Hepatocyte (in vitro differentiated cells): ENCODE data around the gene VPS13D. TPM values are rescaled to one million over a fixed set of nuclear protein-coding genes. Genes with fewer than 3 reads are reported as not detected.

ENCODE experiments used
- DNase-seq: peaks from one replicate; pipeline ENCODE4 v3.0.0-alpha.2; 2016; ENCODE audit warnings: low spot score
- H2AFZ ChIP-seq: fragments of 200-600 bp; sonication (generic); 2 replicates; pipeline ENCODE4 v1.6.0; 2016; ENCODE audit warnings: antibody characterized with exemption, mild to moderate bottlenecking
- H3K27ac ChIP-seq: fragments of 200-600 bp; sonication (generic); 2 replicates; pipeline ENCODE4 v1.5.1; 2016; ENCODE audit warnings: mild to moderate bottlenecking
- H3K27me3 ChIP-seq: fragments of 200-600 bp; sonication (generic); 2 replicates; pipeline ENCODE4 v1.6.1; 2016
- H3K36me3 ChIP-seq: fragments of 200-600 bp; sonication (generic); replicated peaks from 2 replicates; pipeline ENCODE4 v1.5.1; 2016; ENCODE audit warnings: low read depth; ENCODE audit not compliant: insufficient read depth
- H3K4me1 ChIP-seq: fragments of 200-600 bp; sonication (generic); 2 replicates; pipeline ENCODE4 v1.5.1; 2016; ENCODE audit warnings: mild to moderate bottlenecking, moderate library complexity; ENCODE audit not compliant: insufficient read depth
- H3K4me2 ChIP-seq: fragments of 200-600 bp; sonication (generic); 2 replicates; pipeline ENCODE4 v1.6.0; 2016
- H3K4me3 ChIP-seq: fragments of 200-600 bp; sonication (generic); 2 replicates; pipeline ENCODE4 v1.5.1; 2016; ENCODE audit warnings: mild to moderate bottlenecking
- H3K79me2 ChIP-seq: fragments of 200-600 bp; sonication (generic); 2 replicates; pipeline ENCODE4 v1.6.0; 2017; ENCODE audit warnings: mild to moderate bottlenecking
- H3K9me2 ChIP-seq: fragments of 200-600 bp; sonication (generic); replicated peaks from 2 replicates; pipeline ENCODE4 v1.6.0; 2017; ENCODE audit warnings: mild to moderate bottlenecking; ENCODE audit not compliant: insufficient read depth
- H3K9me3 ChIP-seq: fragments of 200-600 bp; sonication (generic); 2 replicates; pipeline ENCODE4 v1.5.1; 2016; ENCODE audit warnings: low read depth, mild to moderate bottlenecking
- H4K20me1 ChIP-seq: fragments of 200-600 bp; sonication (generic); 2 replicates; pipeline ENCODE4 v1.6.0; 2016; ENCODE audit warnings: mild to moderate bottlenecking; ENCODE audit not compliant: insufficient read depth, poor library complexity, severe bottlenecking
- EZH2 ChIP-seq: fragments of 200-600 bp; sonication (generic); IDR thresholded peaks from 2 replicates; pipeline ENCODE4 v1.6.1; 2016; ENCODE audit warnings: antibody characterized with exemption, mild to moderate bottlenecking, borderline replicate concordance
- EZH2phosphoT487 ChIP-seq: fragments of 200-600 bp; sonication (generic); IDR thresholded peaks from one replicate; pipeline ENCODE4 v1.6.1; 2018; ENCODE audit warnings: antibody characterized with exemption, mild to moderate bottlenecking, low read depth, moderate library complexity; ENCODE audit not compliant: unreplicated experiment, severe bottlenecking
- WGBS: methylation state at CpG from one replicate; pipeline ENCODE4 v1.1.6; 2016; ENCODE audit warnings: low lambda C conversion rate; ENCODE audit errors: missing lambda C conversion rate; 5-methylcytosine and 5-hydroxymethylcytosine counted together
- polyA plus RNA-seq: library from polyadenylated mRNA; unstranded; fragments of >200 nt; fragmentation: Nextera tagmentation; extraction: Ambion mirVana; gene quantifications from 2 replicates; pipeline ENCODE4 v1.2.1, GENCODE V29; 2016
- total RNA-seq: library from RNA; depleted of rRNA; stranded (reverse); fragments of >200 nt; gene quantifications from 2 replicates; pipeline ENCODE4 v1.2.3, GENCODE V29; 2014
- TF ChIP-seq, protein P1 (sequence below): fragments of 200-600 bp; sonication (generic); IDR thresholded peaks from 2 replicates; pipeline ENCODE4 v1.5.1; 2016; ENCODE audit warnings: antibody characterized with exemption, mild to moderate bottlenecking; ENCODE audit not compliant: poor library complexity

The VPS13D gene
- total and polyA plus RNA-seq, 2 experiments from 2014 or later: 7.3 to 32.2 TPM

DNA sequence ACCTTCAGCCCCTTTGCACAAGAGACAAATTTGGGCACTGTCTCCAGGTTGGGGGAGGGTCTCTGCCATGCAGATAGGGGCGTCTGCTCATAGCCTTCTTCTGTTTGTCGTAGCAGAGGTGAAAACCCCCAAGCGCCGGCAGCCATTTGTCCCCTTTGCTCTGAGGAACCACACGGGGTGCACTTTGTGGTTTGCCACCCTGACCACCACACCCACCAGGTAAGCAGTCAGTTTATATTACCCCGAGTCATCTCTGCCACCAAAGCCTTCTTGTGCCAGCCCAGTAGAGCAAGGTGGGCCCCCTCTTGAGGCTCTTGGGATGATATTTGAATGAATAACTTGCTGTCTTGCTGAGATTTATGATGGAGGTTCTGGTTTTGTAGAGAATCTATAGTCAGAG is 111.8 kb downstream of the VPS13D start:
- H3K36me3 ChIP-seq: no peaks in the 10 kb centered on the region
- H3K27ac ChIP-seq: no peak overlapping the region
- H3K27me3 ChIP-seq: no peaks in the 10 kb centered on the region
- no peak overlapping the region for H3K4me3 ChIP-seq
- no peaks in the 10 kb centered on the region for H3K9me3 ChIP-seq
- H3K9me2 ChIP-seq: no peaks in the 10 kb centered on the region
- TF ChIP-seq, protein P1, sequence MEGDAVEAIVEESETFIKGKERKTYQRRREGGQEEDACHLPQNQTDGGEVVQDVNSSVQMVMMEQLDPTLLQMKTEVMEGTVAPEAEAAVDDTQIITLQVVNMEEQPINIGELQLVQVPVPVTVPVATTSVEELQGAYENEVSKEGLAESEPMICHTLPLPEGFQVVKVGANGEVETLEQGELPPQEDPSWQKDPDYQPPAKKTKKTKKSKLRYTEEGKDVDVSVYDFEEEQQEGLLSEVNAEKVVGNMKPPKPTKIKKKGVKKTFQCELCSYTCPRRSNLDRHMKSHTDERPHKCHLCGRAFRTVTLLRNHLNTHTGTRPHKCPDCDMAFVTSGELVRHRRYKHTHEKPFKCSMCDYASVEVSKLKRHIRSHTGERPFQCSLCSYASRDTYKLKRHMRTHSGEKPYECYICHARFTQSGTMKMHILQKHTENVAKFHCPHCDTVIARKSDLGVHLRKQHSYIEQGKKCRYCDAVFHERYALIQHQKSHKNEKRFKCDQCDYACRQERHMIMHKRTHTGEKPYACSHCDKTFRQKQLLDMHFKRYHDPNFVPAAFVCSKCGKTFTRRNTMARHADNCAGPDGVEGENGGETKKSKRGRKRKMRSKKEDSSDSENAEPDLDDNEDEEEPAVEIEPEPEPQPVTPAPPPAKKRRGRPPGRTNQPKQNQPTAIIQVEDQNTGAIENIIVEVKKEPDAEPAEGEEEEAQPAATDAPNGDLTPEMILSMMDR: no peak
- TF ChIP-seq EZH2phosphoT487 (no peak), EZH2 (no peak)
- H3K4me1 ChIP-seq: peaks cover 26% of the 10 kb centered on the region
- 94% methylated on average over 6 of the region's 6 CpGs for WGBS
- H2AFZ ChIP-seq: no peak overlapping the region
- no peaks in the 10 kb centered on the region for H3K79me2 ChIP-seq
- no peak overlapping the region for H3K4me2 ChIP-seq
- no peak for DNase-seq
- no peaks in the 10 kb centered on the region for H4K20me1 ChIP-seq

DNA sequence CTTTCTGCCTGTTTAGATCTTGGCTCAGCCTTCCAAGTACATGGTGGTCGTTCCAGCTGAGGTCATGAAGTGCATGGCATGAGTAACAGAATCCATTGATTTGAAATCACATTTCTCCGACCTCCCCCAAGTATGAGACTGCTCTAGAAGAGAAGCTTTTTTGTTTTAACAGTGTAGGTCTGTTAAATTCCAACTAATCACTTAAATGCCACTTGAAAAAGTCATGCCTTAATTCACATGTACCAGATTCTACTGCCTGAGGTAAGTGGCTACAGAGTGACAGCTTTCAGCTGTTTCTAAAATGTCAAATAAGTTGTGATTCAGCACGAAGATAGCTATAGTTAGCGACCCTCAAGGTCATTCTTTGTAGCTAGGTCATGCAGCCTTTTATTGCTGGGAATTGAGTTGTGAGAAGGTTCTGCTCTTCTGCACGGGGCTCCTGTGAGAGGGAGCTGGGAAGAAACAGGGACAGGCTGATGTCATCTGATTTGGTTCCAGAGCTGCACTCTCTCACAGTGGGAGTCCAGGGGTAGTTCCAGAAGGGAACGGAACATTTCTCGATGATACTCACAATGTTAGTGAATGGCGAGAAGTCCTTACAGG is 112.7 kb downstream of the VPS13D start:
- H3K9me3 ChIP-seq: no peaks in the 10 kb centered on the region
- H3K4me2 ChIP-seq: no peak overlapping the region
- H4K20me1 ChIP-seq: no peaks in the 10 kb centered on the region
- H3K79me2 ChIP-seq: no peaks in the 10 kb centered on the region
- H3K4me1 ChIP-seq: peaks cover 26% of the 10 kb centered on the region
- WGBS: 73% methylated on average over 8 of the region's 8 CpGs
- TF ChIP-seq, protein P1: no peak
- TF ChIP-seq EZH2 (no peak), EZH2phosphoT487 (no peak)
- H3K27ac ChIP-seq: peak overlapping the region; percentile 3
- H3K4me3 ChIP-seq: no peak overlapping the region
- no peak overlapping the region for H2AFZ ChIP-seq
- no peaks in the 10 kb centered on the region for H3K27me3 ChIP-seq
- DNase-seq: no peak
- no peaks in the 10 kb centered on the region for H3K36me3 ChIP-seq
- no peaks in the 10 kb centered on the region for H3K9me2 ChIP-seq

DNA sequence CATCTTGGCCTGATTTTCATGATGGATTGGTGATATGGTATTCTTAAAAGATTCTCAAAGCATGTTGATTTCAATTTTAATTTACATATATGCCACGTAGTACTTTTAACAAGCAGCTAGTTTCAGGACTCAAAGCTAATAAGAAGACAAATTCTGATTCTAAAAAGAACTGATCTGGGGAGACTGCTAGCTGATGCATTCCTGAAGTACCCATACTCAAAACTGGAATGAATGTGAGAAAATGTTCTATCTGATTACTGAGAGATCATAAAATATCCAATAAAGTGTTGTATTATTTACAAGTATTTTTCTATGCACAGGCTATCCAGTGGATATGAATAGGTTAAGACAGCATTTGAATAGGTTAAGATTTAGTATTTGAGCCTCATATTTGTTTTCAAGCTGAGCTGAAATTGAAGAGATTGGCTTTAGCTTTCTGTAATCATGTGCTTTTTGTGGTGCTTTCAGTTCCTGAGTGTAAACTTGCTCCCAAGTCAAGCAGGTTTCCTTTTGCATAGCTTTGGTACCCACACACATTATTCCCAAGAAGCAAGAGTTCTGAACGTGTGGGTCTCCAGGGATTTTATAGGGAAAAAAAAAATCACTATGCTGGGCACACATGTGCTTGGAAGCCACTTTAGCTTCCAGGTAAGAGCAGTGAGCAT is 114.1 kb downstream of the VPS13D start:
- Histone ChIP-seq H3K4me3 (no peak overlapping the region), H2AFZ (no peak overlapping the region), H3K4me2 (no peak overlapping the region), H3K27me3 (no peaks in the 10 kb centered on the region), H3K9me2 (no peaks in the 10 kb centered on the region), H3K4me1 (peaks cover 24% of the 10 kb centered on the region), H4K20me1 (no peaks in the 10 kb centered on the region), H3K9me3 (no peaks in the 10 kb centered on the region), H3K79me2 (no peaks in the 10 kb centered on the region), H3K27ac (peak overlapping the region; percentile 6), H3K36me3 (no peaks in the 10 kb centered on the region)
- WGBS: 76% methylated on average over 2 of the region's 2 CpGs
- no peak for TF ChIP-seq EZH2
- TF ChIP-seq, protein P1: no peak
- TF ChIP-seq EZH2phosphoT487: no peak
- no peak for DNase-seq
